ENCODE results near the gene ARL5B. TPM values are rescaled to one million over a fixed set of nuclear protein-coding genes. Genes with fewer than 3 reads are reported as not detected.
A peak's percentile ranks its signal among the peaks of the same experiment; 100 is the strongest.

The ARL5B gene
- total RNA-seq, 1 donor = 19.5 TPM

- Histone ChIP-seq H4K20me1 (ENCODE audit: insufficient read depth, low read length) (no peaks in the 10 kb centered on the region), H3K79me2 (ENCODE audit: insufficient read depth, low read length) (no peaks in the 10 kb centered on the region), H3K4me1 (ENCODE audit: insufficient read depth, low read length) (no peaks in the 10 kb centered on the region), H3K9me3 (ENCODE audit: low read depth, low read length) (no peaks in the 10 kb centered on the region), H3K4me3 (ENCODE audit: insufficient read depth, low read length) (no peak overlapping the region), H2AFZ (ENCODE audit: low read length) (no peak overlapping the region), H3K27ac (ENCODE audit: low read depth, low read length) (no peak overlapping the region), H3K36me3 (ENCODE audit: insufficient read depth, low read length) (no peaks in the 10 kb centered on the region), H3K4me2 (ENCODE audit: insufficient read depth, low read length) (no peak overlapping the region), H3K27me3 (ENCODE audit: insufficient read depth, low read length) (no peaks in the 10 kb centered on the region)
- no peak for TF ChIP-seq CTCF (IDR thresholded peaks at IDR 0.05; ENCODE audit: extremely low read depth, low read depth, low read length)
- peak; percentile 61 for DNase-seq (ENCODE audit: insufficient read length, low spot score, missing footprints)
Measured at GRCh38 chr10:18719811-18720210, 60.6 kb downstream of the ARL5B start.

- Histone ChIP-seq H3K4me1 (ENCODE audit: insufficient read depth, low read length) (no peaks in the 10 kb centered on the region), H3K4me2 (ENCODE audit: insufficient read depth, low read length) (no peak overlapping the region), H3K27ac (ENCODE audit: low read depth, low read length) (no peak overlapping the region), H3K36me3 (ENCODE audit: insufficient read depth, low read length) (no peaks in the 10 kb centered on the region), H2AFZ (ENCODE audit: low read length) (no peak overlapping the region), H3K4me3 (ENCODE audit: insufficient read depth, low read length) (no peak overlapping the region), H3K9me3 (ENCODE audit: low read depth, low read length) (no peaks in the 10 kb centered on the region), H3K27me3 (ENCODE audit: insufficient read depth, low read length) (no peaks in the 10 kb centered on the region), H4K20me1 (ENCODE audit: insufficient read depth, low read length) (no peaks in the 10 kb centered on the region), H3K79me2 (ENCODE audit: insufficient read depth, low read length) (no peaks in the 10 kb centered on the region)
- no peak for TF ChIP-seq CTCF (IDR thresholded peaks at IDR 0.05; ENCODE audit: extremely low read depth, low read depth, low read length)
- DNase-seq (ENCODE audit: insufficient read length, low spot score, missing footprints) = no peak
Measured at GRCh38 chr10:18721067-18721466, 61.8 kb downstream of the ARL5B start.

GRCh38 chr10:18723801-18724200 lies 64.6 kb downstream of the ARL5B start:
- TF ChIP-seq CTCF (IDR thresholded peaks at IDR 0.05; ENCODE audit: extremely low read depth, low read depth, low read length) = no peak
- no peak for DNase-seq (ENCODE audit: insufficient read length, low spot score, missing footprints)

More at GRCh38 chr10:18723801-18724200, 64.6 kb downstream of the ARL5B start:
- H3K4me1 ChIP-seq (ENCODE audit: insufficient read depth, low read length) = no peaks in the 10 kb centered on the region
- H4K20me1 ChIP-seq (ENCODE audit: insufficient read depth, low read length) = no peaks in the 10 kb centered on the region
- no peaks in the 10 kb centered on the region for H3K79me2 ChIP-seq (ENCODE audit: insufficient read depth, low read length)
- no peak overlapping the region for H2AFZ ChIP-seq (ENCODE audit: low read length)
- H3K4me3 ChIP-seq (ENCODE audit: insufficient read depth, low read length) = no peak overlapping the region
- H3K36me3 ChIP-seq (ENCODE audit: insufficient read depth, low read length) = no peaks in the 10 kb centered on the region
- H3K4me2 ChIP-seq (ENCODE audit: insufficient read depth, low read length) = no peak overlapping the region
- no peak overlapping the region for H3K27ac ChIP-seq (ENCODE audit: low read depth, low read length)
- no peaks in the 10 kb centered on the region for H3K27me3 ChIP-seq (ENCODE audit: insufficient read depth, low read length)
- no peaks in the 10 kb centered on the region for H3K9me3 ChIP-seq (ENCODE audit: low read depth, low read length)

Other genes with a start within 250 kb of the ARL5B start
- gene NSUN6, start 7.8 kb upstream of the ARL5B start, total RNA-seq = 4.7 and 6.8 TPM in 2 replicates